LNCAP (cell line): ENCODE data around the gene MRRF.

Experiments
- TF ChIP-seq, protein P1 (sequence below): fragments of 450-650 bp; IDR thresholded peaks from 2 replicates; pipeline ENCODE4 v1.5.1; 2017; ENCODE audit warnings: mild to moderate bottlenecking

The MRRF gene, protein sequence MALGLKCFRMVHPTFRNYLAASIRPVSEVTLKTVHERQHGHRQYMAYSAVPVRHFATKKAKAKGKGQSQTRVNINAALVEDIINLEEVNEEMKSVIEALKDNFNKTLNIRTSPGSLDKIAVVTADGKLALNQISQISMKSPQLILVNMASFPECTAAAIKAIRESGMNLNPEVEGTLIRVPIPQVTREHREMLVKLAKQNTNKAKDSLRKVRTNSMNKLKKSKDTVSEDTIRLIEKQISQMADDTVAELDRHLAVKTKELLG

DNA sequence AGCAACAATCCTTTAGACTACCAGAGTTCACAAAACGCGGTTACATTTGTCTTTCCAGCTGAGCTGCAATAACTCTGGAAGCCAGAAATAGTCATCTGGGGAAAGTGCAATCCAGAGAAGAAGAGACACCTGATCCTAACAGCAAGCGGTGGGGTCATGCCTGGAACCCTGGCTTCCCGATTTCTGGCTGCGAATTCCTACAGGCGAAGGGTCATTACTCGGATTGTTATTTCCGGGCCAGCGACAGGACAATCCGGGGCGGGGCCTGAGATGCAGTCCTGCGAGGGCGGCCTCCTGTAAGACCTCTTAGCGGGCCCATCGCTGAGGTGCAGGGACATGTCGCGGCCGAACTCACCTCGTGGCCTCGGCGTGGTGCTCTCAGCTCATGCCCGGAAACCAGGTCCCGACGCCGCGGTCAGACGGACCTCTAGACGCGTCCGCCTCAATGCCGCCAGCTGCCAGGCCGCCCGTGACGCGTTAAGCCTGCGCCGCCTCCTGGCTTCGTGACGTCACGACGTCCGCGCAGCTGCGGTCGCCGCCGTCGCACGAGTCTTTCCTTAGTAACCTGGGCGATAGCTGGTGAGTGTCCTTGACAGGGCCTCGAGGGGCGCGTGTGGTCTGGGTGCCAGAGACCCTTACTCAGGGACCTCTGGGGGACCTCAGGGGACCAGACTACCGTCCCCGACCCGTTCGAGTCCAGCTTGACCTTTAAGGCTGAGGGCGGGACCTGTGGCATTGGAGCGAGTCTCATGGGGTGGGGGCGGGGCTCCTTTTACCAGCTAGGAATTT lies at the start of gene MRRF, which contains the start of gene RBM18:
Gene MRRF, plus strand, starts transcription at position 523 of the 789 bp plus-strand sequence. CDS start 6,010 bp downstream, outside the sequence.
Gene RBM18, minus strand, starts transcription at position 481 of the 789 bp plus-strand sequence. CDS start 3,348 bp downstream, outside the sequence.
- TF ChIP-seq, protein P1, sequence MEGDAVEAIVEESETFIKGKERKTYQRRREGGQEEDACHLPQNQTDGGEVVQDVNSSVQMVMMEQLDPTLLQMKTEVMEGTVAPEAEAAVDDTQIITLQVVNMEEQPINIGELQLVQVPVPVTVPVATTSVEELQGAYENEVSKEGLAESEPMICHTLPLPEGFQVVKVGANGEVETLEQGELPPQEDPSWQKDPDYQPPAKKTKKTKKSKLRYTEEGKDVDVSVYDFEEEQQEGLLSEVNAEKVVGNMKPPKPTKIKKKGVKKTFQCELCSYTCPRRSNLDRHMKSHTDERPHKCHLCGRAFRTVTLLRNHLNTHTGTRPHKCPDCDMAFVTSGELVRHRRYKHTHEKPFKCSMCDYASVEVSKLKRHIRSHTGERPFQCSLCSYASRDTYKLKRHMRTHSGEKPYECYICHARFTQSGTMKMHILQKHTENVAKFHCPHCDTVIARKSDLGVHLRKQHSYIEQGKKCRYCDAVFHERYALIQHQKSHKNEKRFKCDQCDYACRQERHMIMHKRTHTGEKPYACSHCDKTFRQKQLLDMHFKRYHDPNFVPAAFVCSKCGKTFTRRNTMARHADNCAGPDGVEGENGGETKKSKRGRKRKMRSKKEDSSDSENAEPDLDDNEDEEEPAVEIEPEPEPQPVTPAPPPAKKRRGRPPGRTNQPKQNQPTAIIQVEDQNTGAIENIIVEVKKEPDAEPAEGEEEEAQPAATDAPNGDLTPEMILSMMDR: no peak

DNA sequence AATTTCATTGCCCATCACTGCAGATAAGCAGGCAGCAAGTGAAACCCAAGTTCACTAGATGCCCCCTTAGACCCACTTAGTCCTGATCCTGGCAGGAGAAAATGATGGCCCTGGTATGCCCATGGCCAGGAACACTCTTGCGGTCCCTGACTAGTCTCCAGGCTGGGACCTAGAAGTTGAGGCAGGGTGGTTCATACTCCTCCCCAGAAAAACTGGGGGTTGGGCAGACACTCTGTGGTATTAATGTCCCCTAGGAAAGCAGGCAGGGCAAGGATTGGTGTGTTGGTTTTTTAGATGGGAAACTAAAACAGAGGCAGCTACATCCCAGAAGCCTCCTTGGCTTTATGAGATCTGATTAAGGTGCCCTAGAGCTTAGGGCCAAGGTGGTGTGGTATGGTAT lies 49.0 kb upstream of the MRRF start:
- TF ChIP-seq, protein P1: no peak

DNA sequence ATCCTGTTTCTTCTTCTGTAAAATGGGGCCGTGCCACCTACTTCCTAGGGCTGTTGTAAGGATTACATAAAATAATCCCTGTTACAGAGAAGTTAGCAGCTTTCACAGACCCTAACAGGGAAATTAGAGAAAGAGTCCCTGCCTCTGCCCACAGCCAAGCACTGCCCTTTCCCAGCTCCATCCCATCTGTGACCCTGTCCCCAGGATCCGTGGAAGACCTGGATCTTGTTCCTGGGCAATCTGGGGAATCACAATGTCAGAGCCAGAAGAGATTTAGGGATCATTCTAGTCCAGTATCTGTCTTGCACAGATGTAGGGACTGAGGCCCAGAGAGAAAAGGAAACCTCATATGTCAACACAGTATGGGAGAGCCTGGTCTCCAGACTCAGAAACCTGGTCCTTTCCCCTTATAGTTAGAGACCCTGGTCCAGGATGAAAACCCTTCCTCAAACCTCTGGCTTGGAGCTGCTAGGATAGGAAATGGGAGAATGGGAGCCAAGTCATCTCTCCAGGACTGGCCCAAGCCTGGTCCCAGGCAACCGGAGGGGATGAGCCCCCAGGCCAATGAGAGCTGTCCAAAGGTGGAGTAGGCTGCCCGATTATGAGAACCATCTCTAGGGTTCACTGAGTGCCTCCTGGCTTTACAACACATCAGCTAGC lies 48.4 kb upstream of the MRRF start:
- TF ChIP-seq, protein P1: no peak

DNA sequence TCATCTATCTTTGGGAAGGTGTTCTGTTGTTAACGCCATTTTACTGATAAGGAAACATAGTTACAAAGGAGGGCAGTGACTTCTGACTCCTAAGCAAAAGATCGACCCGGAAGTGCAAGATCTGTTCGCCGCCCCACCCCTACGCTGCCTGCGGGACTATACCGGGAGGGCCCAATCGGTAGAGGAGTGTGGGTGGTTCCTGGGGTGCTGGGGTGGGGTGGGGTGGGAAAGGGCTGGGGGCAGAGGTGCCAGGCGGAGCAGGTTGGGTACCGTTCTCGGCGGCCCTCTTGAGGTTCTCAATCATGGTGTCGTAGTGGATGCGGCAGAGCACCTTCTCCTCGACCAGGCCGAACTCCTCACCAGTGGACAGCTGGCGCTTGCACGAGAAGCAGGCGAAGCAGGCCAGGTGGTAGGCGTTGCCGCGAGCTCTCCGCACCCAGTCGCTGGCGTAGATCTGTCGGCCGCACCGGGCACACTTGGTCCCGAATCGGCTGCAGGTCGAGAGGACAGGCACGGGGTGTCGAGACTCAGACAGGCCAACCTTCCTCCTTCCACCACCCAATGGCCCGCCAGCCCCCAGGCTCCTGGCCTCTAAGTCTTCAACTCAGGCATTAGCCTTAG lies 47.8 kb upstream of the MRRF start:
- TF ChIP-seq, protein P1: no peak

DNA sequence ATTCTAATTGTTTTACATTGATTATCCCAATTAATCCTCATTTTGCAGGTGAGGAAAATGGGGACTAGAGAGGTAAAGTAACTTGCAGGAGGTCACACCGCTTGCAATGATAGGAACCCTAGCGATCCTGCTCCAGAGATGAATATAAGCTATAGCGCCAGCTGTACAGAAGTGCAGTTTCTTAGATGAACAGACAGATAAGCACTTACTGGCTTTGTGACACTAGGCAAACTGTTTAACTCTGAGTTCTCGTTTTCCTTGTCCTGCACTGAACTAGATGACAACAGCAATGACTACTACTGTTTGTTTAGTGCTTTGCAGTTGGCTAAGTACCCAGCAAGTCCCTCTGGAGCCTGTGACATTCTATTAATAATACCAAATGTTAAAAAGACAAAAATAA lies 47.0 kb upstream of the MRRF start:
- TF ChIP-seq, protein P1: no peak

DNA sequence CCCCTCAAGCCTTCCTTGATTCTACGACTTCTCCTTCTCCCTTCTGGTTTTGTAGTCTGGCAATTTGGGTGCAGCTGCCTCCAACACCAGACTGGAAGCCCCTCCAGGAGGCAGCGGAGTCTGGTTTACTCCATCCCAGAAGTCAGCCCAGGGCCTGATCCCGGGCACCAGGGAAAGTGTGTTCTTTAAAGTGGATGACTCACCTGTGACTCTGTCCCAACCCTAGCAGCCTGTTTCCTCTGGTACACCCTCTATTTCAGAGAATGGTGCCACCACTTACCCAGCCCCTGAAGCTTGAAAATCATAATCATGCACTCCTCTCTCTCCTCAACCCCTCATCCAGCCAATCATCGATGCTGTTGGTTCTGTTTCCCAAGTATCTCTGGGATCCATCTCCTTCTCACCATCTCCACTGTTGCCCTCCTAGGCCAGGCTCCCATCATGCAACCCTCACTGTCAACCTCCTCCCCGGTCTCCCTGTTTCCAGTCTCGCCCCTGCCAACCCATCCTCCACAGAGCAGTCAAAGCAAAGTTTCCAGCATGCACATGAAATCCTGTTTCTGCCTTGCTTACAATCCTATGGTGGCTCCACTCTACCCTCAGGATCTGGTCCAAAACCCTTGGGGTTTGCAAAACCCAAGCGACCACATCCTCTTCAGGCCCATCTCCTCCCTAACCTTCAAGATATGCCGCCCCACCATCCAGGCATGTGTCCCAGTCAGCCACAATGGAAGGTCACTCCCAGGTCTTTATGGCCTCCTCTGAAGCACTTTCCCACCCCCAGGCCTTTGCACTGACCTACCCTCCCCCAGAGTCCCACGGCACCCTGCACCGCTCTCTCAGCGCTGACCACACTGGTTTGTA lies 46.4 kb upstream of the MRRF start:
- TF ChIP-seq, protein P1: no peak
